ENCODE measurements around the gene KCNH5. TPM values are rescaled to one million over a fixed set of nuclear protein-coding genes. Genes with fewer than 3 reads are reported as not detected.

Gene KCNH5
- total and polyA plus RNA-seq, 2 of the 13 experiments (the other 11 are each of a cell fraction or from before 2014, with no cell fraction given) = not detected

- Histone ChIP-seq H3K9me3 (ENCODE audit: low read length) (no peaks in the 10 kb centered on the region), H3K79me2 (ENCODE audit: insufficient read depth, low read length) (no peaks in the 10 kb centered on the region), H2AFZ (ENCODE audit: low read length) (no peak overlapping the region), H3K9ac (ENCODE audit: insufficient read depth, low read depth, low read length) (no peak overlapping the region), H3K4me1 (ENCODE audit: insufficient read depth, low read length) (no peaks in the 10 kb centered on the region), H3K4me2 (ENCODE audit: low read depth, low read length) (no peak overlapping the region), H3K27me3 (ENCODE audit: control insufficient read depth in 1 of 2, insufficient read depth in 2 of 2, low read length in 2 of 2) (no peaks in the 10 kb centered on the region; a peak in 1 of 5 replicates), H3K4me3 (replicated peaks in 1 of 3; ENCODE audit: insufficient read depth in 1 of 3, low read depth in 2 of 3, low read length in 3 of 3) (no peak overlapping the region), H4K20me1 (ENCODE audit: insufficient read depth, low read length) (no peaks in the 10 kb centered on the region), H3K36me3 (replicated peaks in 1 of 2; ENCODE audit: control insufficient read depth in 1 of 2, insufficient read depth in 2 of 2, low read length in 2 of 2) (no peaks in the 10 kb centered on the region), H3K27ac (ENCODE audit: extremely low read length, insufficient read depth, low read length) (no peak overlapping the region)
- CTCF ChIA-PET (ENCODE audit: low intra/inter-chr PET ratio, low total read pairs) = no interaction called here
- 26% methylated on average over 2 of the region's 2 CpGs for WGBS (ENCODE audit: low lambda C conversion rate)
- BruUV-seq (replicated peaks) = no TSS peak
- in situ Hi-C loops (cut with HindIII; ENCODE audit: extremely low pct_ligation_motif_present, low pct_unique_long_range_greater_than_20kb) (no loop called here), intact Hi-C loops (cut with micrococcal nuclease; ENCODE audit: unreplicated experiment) (no loop called here)
- FAIRE-seq = no peak
- no peak for DNase-seq (ENCODE audit: low spot score)
- POLR2A ChIA-PET = no interaction called here
- ATAC-seq = no peak
- TF ChIP-seq MNT (IDR thresholded peaks at IDR 0.05) = peak; percentile 93
- no peak for TF ChIP-seq HHEX (CRISPR knock-in tag; IDR thresholded peaks at IDR 0.05)
- TF ChIP-seq, protein P1, sequence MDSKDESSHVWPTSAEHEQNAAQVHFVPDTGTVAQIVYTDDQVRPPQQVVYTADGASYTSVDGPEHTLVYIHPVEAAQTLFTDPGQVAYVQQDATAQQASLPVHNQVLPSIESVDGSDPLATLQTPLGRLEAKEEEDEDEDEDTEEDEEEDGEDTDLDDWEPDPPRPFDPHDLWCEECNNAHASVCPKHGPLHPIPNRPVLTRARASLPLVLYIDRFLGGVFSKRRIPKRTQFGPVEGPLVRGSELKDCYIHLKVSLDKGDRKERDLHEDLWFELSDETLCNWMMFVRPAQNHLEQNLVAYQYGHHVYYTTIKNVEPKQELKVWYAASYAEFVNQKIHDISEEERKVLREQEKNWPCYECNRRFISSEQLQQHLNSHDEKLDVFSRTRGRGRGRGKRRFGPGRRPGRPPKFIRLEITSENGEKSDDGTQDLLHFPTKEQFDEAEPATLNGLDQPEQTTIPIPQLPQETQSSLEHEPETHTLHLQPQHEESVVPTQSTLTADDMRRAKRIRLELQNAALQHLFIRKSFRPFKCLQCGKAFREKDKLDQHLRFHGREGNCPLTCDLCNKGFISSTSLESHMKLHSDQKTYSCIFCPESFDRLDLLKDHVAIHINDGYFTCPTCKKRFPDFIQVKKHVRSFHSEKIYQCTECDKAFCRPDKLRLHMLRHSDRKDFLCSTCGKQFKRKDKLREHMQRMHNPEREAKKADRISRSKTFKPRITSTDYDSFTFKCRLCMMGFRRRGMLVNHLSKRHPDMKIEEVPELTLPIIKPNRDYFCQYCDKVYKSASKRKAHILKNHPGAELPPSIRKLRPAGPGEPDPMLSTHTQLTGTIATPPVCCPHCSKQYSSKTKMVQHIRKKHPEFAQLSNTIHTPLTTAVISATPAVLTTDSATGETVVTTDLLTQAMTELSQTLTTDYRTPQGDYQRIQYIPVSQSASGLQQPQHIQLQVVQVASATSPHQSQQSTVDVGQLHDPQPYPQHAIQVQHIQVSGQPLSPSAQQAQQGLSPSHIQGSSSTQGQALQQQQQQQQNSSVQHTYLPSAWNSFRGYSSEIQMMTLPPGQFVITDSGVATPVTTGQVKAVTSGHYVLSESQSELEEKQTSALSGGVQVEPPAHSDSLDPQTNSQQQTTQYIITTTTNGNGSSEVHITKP (CRISPR knock-in tag; IDR thresholded peaks at IDR 0.05; ENCODE audit: low read depth) = no peak
- no peak for TF ChIP-seq MED13 (CRISPR knock-in tag; IDR thresholded peaks at IDR 0.05)
- TF ChIP-seq GATA4 (IDR thresholded peaks at IDR 0.05; ENCODE audit: borderline replicate concordance, low read depth) = no peak
- no peak for TF ChIP-seq JUN (CRISPR knock-in tag; IDR thresholded peaks at IDR 0.05)
Measured at GRCh38 chr14:62939970-62940369, 105.3 kb downstream of the KCNH5 start.
